Stimulated activated CD4-positive, alpha-beta T cell treated with anti-CD3 and anti-CD28 coated beads, TNF-alpha, amount 100 ng/mL, for 24 hours (primary cell): Measurements from ENCODE around the gene NSL1.

ENCODE experiments used
- DNase-seq, 3 experiments: peaks; one replicate each; pipeline ENCODE4 v3.0.0-alpha.2; 2020; ENCODE audit warnings: low read depth in 3 of 3

NSL1 gene

GRCh38 chr1:212685429-212685828 lies 106.1 kb downstream of the NSL1 start:
- no peak for DNase-seq

- no peak for DNase-seq
Observed at GRCh38 chr1:212684521-212685090, 107.0 kb downstream of the NSL1 start.

- DNase-seq: no peak
Observed at GRCh38 chr1:212684076-212684475, 107.5 kb downstream of the NSL1 start.

GRCh38 chr1:212683357-212683722 lies 108.2 kb downstream of the NSL1 start:
- peak in 1 of 3 experiments; percentile 53 for DNase-seq

DNA sequence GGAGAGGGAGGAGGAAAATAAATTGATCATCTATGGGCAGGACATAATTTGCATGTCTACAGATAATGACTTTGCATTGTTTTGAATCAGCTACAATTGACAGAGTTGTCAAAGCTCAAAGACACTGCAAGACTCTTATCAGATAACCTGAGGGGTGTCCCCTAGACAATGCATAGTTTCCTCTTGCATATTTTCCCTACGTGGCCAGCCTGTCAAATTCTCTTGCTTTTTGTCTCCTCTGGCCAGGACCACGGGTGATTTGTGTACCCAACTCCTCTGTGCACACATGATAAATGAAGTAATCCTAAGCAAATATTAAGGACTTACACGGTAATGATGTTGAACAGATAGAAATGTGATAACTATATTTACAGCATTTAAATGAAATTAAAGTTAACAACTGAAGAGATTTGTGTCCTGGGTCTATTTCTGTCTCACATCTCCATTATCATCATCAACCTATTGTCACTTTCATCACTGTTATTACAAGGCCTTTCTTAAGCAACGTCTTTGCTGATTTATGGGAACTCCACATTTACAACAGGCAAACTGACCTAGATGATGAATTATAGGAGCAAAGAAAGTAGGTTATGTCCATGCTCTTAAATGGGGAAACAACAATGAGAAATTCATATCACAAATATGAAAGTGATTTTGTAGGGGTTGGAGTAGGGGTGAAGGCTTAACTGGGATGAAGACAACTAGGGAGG lies 110.7 kb downstream of the NSL1 start:
- DNase-seq: no peak

DNA sequence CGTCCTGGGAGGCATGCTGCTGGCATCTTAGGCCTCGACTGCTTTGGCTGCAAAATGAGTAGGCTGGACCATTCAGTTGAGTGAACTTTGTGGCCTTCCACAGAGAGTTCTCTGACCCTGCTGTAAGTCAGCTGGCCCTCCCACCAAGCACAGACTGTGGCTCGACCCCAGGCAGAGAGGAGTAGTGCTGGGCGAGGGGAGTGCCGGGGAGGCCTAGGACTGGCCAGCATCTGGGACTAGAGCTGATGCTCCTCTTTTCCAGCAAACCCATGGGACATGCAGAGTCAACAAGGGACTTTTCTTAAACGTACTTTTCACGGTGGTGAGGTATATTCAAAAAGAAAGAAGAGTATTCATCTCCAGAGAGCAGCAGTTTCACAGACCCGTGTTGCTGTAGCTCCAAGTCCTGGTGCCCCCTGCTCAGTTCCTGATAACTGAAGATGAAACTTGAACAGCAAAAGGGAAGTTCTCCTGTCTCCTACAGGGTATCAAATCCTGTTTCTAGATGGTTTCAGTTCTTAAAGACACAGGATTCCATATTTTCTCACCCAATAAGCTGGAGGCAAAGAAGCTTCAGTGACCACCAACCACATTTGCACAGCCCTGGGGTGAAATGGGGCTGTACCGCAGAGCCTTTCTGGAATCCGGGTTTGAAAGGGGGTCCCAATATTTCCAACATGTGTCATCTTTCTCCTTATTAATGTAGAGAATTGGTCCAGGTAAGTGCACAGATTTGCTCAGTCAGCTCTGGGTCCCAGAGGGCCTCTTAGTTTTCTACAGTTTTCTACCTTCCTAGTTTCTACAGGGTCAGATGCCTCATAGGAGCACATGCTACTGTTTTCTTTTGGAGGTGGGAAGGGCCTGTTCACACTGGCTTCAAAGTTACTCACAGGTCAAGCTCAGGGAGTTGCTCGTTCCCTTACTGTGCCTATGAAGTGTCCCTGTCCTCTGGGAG lies 112.8 kb downstream of the NSL1 start:
- no peak for DNase-seq

GRCh38 chr1:212677573-212677972 lies 114.0 kb downstream of the NSL1 start:
- no peak for DNase-seq

GRCh38 chr1:212677136-212677535 lies 114.4 kb downstream of the NSL1 start:
- no peak for DNase-seq
